ENCODE data around the gene OR2S2.
"Not testable (repeated sequence)": the region's sequence is repeated elsewhere in the genome, so short reads cannot be mapped to it uniquely, and the experiment has no call there.

The OR2S2 gene

DNA sequence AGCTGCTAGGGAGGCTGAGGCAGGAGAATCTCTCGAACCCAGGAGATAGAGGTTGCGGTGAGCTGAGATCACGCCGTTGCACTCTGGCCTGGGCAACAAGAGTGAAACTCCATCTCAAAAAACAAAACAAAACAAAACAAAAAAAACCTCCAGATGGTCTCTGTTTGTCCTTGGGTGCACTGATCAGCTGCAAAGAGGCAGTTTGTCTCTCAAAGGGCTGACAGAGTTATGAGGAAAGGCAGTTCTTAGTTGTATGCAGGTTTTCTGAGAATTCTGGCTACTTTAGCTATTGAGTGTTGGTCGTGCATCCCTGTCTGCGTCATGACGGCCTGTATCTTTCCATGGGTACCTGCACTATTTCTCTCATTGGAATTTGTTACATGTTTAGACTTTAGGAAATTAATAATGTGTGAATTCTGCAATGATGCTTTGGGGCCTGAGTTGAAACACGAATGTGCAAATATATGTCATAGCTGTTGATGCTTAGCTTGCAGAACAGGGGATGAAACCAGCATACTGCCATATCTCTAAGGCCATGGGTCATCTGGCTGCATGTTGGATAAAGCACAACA, 18.2 kb downstream of the OR2S2 start:
- TF ChIP-seq, protein P1, sequence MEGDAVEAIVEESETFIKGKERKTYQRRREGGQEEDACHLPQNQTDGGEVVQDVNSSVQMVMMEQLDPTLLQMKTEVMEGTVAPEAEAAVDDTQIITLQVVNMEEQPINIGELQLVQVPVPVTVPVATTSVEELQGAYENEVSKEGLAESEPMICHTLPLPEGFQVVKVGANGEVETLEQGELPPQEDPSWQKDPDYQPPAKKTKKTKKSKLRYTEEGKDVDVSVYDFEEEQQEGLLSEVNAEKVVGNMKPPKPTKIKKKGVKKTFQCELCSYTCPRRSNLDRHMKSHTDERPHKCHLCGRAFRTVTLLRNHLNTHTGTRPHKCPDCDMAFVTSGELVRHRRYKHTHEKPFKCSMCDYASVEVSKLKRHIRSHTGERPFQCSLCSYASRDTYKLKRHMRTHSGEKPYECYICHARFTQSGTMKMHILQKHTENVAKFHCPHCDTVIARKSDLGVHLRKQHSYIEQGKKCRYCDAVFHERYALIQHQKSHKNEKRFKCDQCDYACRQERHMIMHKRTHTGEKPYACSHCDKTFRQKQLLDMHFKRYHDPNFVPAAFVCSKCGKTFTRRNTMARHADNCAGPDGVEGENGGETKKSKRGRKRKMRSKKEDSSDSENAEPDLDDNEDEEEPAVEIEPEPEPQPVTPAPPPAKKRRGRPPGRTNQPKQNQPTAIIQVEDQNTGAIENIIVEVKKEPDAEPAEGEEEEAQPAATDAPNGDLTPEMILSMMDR (IDR thresholded peaks at IDR 0.05; ENCODE audit: insufficient read depth, low read length, missing control alignments), result no peak
- ChIA-PET CTCF (interaction anchor here (0.8 to 13.1 kb wide), 9 partner anchors 13 to 90 kb away, joined by 3 to 194 read pairs (median 4); partner anchors contain the start of genes HRCT1 and OR2S2), POLR2A (interaction anchor here (0.6 to 1.5 kb wide), 3 partner anchors 7 to 34 kb away, joined by 3 read pairs; partner anchors contain the start of gene HRCT1)
- DNase-seq (ENCODE audit: low read depth, low spot score), result no peak
- no peak overlapping the region for H3K4me3 ChIP-seq (ENCODE audit: low read depth, low read length)

DNA sequence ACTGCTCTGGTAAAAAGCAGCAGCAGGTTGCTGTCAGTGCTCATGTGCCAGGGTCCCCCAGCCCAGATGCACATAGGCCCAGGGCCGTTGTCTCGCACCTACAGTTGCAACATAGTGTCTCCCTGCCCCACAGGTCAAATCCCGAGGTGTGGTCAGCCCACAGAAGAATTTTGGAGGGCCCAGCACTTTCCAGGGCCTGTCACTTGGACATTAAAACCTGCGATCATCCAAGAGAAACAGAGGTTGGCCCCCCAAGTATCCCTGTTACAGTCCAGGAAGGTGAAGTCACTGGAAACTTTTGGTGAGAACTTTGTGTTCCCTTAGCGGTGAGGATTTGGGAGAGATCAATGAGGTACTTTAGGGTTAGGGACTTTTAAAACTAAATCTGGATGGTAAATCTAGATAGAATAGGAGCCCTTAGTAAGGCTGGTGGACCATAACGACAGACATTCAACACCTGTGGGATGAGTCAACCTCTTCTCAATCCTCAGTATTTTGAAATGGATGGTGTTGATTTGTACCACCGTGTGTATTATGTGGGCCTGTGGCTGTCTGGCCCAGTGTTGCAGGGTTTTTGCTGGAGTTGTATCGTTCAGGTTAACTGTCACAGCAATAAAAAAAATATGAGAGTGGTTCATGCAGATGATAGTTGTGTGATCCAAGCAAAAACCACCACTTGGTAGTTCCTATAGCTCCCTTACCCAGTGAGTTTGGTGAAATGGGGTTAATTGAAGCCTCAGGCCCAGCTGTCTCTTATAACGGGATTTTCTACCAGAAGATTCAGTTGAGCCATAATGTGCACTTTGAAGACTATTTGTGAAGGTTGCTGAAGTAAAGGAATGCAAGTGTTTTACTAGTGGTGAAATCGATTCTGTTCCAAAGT, 19.2 kb downstream of the OR2S2 start:
- TF ChIP-seq, protein P1 (IDR thresholded peaks at IDR 0.05; ENCODE audit: insufficient read depth, low read length, missing control alignments), result no peak
- DNase-seq (ENCODE audit: low read depth, low spot score), result no peak
- ChIA-PET POLR2A (interaction anchor here (0.6 kb wide), 1 partner anchor 8 kb away, joined by 3 read pairs; no protein-coding TSS in a partner anchor), CTCF (interaction anchor here (1.3 to 13.1 kb wide), 6 partner anchors 14 to 91 kb away, joined by 3 to 194 read pairs (median 4); partner anchors contain the start of genes HRCT1 and OR2S2)
- H3K4me3 ChIP-seq (ENCODE audit: low read depth, low read length), result no peak overlapping the region

DNA sequence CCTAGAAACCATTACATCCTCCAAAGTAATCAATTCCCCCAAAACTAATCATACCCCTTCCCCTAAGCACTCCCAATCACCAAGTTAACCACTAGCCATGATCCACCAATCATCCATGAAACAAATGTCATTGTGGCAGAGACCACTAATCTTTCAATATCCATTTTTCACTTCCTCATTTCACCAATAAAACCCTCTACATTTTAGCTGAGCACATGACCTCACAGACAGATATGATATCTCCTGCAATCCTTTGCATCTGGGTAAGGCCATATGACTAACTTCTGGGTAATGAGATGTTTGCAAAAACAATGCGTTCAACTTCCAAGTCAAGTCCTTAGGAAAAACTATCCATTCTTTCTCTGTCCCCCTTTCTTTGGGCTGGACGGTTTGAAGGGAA, 20.7 kb downstream of the OR2S2 start:
- POLR2A ChIA-PET, result no interaction called here
- no peak overlapping the region for H3K4me3 ChIP-seq (ENCODE audit: low read depth, low read length)
- TF ChIP-seq, protein P1 (IDR thresholded peaks at IDR 0.05; ENCODE audit: insufficient read depth, low read length, missing control alignments), result no peak
- CTCF ChIA-PET, result interaction anchor here (1.5 to 13.1 kb wide), 5 partner anchors 8 to 46 kb away, joined by 3 to 194 read pairs (median 6); partner anchors contain the start of gene OR2S2
- DNase-seq (ENCODE audit: low read depth, low spot score), result no peak

DNA sequence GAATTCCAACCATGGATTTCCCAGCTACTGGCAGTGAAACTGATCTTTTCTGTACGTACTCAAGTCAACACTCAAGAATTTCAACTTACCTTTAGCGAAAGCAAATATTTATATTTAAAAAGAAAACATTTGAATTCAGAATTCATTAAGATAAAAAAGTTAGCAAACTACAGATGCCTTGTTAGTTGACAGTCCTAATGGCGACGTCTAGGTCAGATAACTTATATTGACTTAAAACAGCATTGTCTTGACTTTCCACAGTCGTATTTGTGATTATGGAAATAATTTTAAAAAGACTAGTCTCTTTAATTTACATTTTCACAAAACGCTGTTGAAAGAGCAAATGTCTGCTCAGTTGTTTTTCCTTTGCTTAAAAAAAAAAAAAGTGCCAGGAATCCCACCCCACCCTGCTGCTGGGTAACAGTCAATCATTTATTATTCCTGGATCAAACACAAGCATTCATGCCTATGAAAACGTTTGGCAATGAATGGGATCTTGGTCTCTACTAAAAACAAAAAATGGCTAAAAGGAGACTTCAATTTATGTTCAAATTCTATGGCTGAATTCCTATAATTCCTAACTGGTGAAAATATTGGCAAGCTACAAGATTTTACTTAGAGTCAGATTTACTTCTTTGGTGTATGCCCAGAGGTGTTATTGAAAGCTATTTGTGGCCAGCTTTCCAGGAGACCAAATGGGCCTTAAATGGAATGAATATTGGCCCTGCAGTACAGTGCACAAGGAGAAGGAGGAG, 22.0 kb downstream of the OR2S2 start:
- CTCF ChIA-PET, result interaction anchor here (1.2 to 13.1 kb wide), 4 partner anchors 9 to 25 kb away, joined by 3 to 194 read pairs (median 15); partner anchors contain the start of gene OR2S2
- TF ChIP-seq, protein P1 (IDR thresholded peaks at IDR 0.05; ENCODE audit: insufficient read depth, low read length, missing control alignments), result no peak
- POLR2A ChIA-PET, result interaction anchor here (0.6 to 2.8 kb wide), 4 partner anchors 9 to 94 kb away, joined by 3 to 16 read pairs (median 5); no protein-coding TSS in a partner anchor
- no peak overlapping the region for H3K4me3 ChIP-seq (ENCODE audit: low read depth, low read length)
- peak; percentile 83 for DNase-seq (ENCODE audit: low read depth, low spot score)

DNA sequence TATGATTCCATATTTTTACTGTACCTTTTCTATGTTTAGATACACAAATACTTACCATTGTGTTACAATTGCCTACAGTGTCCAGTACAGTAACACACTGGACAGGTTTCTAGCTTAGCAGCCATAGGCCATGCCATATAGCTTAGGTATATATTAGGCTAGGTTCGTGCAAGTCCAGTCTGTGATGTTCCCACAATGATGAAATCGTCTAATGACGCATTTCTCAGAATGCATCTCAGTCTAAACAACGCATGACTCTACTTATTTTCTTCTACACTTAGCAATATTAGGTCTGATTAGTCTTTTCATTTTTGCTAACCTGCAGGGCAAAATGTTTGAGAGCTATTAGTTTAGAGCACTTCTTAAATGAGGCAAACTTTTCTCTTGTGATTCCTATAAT, 22.7 kb downstream of the OR2S2 start:
- CTCF ChIA-PET, result interaction anchor here (1.2 to 13.1 kb wide), 5 partner anchors 9 to 25 kb away, joined by 3 to 194 read pairs (median 8); partner anchors contain the start of gene OR2S2
- DNase-seq (ENCODE audit: low read depth, low spot score), result no peak
- POLR2A ChIA-PET, result interaction anchor here (1.8 to 2.8 kb wide), 2 partner anchors 11 to 28 kb away, joined by 6 to 16 read pairs; no protein-coding TSS in a partner anchor
- H3K4me3 ChIP-seq (ENCODE audit: low read depth, low read length), result no peak overlapping the region
- TF ChIP-seq, protein P1 (IDR thresholded peaks at IDR 0.05; ENCODE audit: insufficient read depth, low read length, missing control alignments), result no peak

DNA sequence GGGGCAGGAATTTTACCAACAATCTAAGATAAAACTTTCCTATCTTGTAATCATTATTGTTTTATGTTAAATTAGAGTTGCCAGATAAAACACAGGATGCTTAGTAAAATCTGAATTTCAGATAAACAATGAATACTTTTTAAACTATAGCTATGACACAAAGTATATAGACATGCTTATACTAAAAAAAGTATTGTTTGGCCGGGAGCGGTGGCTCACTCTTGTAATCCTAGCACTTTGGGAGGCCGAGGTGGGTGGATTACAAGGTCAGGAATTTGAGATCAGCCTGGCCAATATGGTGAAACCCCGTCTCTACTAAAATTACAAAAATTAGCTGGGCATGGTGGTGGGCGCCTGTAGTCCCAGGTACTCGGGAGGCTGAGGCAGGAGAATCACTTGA, 23.9 kb downstream of the OR2S2 start:
- ChIA-PET POLR2A (interaction anchor here (2.8 kb wide), 1 partner anchor 10 kb away, joined by 16 read pairs; no protein-coding TSS in a partner anchor), CTCF (interaction anchor here (1.9 to 2.7 kb wide), 2 partner anchors 10 to 12 kb away, joined by 5 to 8 read pairs; no protein-coding TSS in a partner anchor)
- not testable (repeated sequence) for H3K4me3 ChIP-seq (ENCODE audit: low read depth, low read length); DNase-seq (ENCODE audit: low read depth, low spot score)
